Iris pigment epithelial cell (primary cell): ENCODE results near the gene SLC4A7.
A peak's percentile ranks its signal among the peaks of the same experiment; 100 is the strongest.
"Not testable (repeated sequence)": the region's sequence is repeated elsewhere in the genome, so short reads cannot be mapped to it uniquely, and the experiment has no call there.

Experiments used
- DNase-seq: peaks from one replicate; pipeline ENCODE4 v3.0.0-alpha.2; 2011; ENCODE audit warnings: low read depth

Gene SLC4A7

GRCh38 chr3:27487383-27487782, 3.2 kb upstream of the SLC4A7 start:
- peak; percentile 30 for DNase-seq

GRCh38 chr3:27486336-27486735, 2.2 kb upstream of the SLC4A7 start:
- no peak for DNase-seq

GRCh38 chr3:27485866-27486265, 1.7 kb upstream of the SLC4A7 start:
- no peak for DNase-seq

DNA sequence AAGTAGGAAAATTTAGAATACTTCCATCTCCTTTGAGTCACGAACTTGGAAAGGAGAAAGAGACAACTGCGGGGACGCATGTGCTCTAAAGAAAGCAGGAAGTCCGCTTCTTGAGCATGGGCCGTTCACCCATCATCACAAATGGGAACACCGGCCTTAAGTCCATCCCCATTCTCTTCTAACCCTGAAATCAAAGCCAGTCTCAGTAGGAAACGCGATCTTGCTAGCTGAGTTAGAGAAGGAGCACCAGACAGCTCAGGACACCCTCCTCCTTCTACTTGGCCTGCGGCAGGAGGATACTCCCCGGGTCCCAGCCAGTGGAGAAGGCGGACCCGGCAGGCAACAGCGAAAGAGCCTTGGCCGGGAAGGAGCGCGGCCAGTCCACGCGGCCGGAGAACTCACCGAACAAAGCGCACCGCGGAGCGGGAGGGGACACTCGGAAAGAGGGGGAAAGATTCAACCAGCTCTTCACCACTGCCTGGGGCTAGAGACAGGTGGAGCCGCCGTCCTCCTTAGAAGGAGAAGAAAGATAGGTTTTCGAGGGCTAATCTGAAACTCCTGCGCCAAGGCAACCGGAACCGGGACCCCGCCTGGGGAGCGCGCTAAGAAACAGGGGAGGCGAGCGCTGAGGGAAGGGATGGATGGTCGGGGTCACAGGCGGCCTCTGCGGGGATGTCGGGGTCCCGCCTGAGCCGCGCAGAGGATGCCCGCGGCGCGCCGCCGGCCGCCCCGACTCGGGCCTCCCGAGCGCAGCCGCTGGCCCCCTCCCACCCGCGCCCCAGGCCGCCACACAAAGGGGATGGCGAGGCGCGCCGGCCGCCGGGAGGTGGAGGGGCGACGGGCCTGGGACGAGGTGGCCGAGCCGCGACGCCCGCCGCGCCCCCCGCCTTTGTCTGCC, 818 bp downstream of the SLC4A7 start:
- DNase-seq: peak; percentile 86

DNA sequence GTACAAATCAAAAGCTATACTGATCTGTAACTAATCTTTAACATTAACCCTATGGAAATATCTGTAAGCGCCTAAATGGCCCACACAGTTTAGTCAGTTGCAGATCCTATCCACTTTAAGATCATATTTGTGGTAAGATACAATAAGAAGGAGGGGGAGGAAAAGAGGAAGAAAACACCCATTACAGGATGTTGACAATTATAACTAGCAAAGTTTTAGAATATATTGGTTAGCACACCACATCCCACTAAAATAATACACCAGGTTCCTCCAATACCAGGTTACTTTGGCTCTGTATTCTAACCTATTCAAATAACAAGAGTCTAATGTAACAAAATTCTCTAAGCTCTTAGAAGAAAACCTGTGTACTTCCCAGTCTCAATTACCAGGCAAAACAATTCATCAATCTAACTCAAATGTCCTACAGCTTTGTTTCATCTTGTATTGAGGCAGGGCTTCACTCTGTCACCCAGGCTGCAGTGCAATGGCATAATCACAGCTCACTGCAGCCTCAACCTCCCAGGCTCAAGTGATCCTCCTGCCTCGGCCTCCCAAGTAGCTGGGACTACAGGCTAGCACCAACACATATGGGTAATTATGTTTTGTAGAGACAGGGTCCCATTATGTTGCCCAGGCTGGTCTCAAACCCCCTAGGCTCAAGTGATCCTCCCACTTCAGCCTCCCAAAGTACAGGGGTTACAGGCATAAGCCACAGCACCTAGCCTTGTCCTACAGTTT, 4.2 kb downstream of the SLC4A7 start:
- no peak for DNase-seq

GRCh38 chr3:27471923-27472550, 12.1 kb downstream of the SLC4A7 start:
- no peak for DNase-seq

DNA sequence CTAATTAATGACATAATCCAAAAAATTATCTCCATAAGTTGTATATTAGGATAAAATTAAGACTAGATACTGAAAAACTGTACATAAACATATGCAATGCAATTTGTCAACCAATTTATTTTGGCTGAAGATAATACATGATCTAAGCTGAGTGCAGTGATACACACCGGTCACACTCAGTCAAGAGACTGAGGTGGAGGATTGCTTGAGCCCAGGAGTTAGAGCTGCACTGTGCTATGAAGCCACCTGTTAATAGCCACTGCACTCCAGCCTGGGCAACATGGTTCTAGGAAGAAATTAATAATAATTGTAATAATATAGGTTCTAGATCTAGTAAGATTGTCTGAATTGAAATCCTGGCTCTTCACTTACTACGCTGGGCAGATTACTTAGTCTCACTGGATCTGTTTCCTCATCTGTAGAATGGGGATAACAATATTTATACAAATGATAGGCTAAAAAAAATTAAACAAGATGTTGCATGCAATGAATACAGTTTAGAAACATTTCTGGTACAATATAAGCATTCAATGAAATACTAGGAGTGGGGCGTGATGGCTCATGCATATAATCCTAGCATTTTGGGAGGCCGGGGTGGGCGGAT, 15.8 kb downstream of the SLC4A7 start:
- no peak for DNase-seq

- DNase-seq: peak; percentile 60
These were observed 16.6 kb downstream of the SLC4A7 start for GRCh38 chr3:27467545-27467944.

DNA sequence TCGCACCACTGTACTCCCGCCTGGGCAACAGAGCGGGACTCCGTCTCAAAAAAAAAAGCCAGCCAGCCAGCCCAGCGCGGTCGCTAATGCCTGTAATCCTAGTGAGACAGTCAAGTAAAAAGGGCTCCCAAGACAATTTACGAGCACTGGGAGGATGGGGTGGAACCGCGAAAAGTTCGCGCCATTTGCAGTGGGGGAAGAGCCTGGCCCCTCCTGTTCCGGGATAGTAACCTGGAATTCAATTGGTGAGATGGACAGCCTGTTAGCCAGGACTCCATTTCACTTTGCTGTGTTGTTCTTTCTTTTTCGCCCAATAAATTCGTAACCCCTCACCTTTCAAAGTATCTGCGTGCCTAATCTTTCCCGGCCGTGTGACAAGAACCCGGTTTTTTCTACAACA, 19.5 kb downstream of the SLC4A7 start:
- no peak for DNase-seq

- no peak for DNase-seq
These were observed 22.0 kb downstream of the SLC4A7 start for GRCh38 chr3:27462228-27462627.

- DNase-seq: no peak
These were observed 25.3 kb downstream of the SLC4A7 start for GRCh38 chr3:27458929-27459328.

- DNase-seq: peak; percentile 68
These were observed 27.6 kb downstream of the SLC4A7 start for GRCh38 chr3:27456554-27456953.

GRCh38 chr3:27454914-27455313, 29.3 kb downstream of the SLC4A7 start:
- peak; percentile 67 for DNase-seq

DNA sequence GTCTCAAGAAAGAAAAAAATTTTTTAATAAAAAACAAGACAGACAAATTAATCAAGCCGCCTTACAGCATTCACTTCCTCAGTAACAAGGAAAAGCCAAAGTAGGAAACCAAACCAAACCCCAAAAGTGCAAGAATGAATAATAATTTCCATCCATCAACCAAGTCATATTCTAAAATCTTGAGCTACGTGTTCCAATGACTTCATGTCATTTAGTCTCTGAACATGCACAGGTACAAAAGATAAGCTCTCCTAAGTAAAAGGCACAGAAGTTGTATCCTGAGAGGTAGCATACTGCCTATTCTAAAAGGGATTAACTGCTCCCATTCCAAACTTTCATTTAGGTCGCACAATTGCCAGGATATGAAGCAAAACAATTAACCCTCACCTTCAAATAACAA, 29.7 kb downstream of the SLC4A7 start:
- no peak for DNase-seq

GRCh38 chr3:27452368-27453090, 31.7 kb downstream of the SLC4A7 start:
- no peak for DNase-seq

GRCh38 chr3:27451842-27452241, 32.3 kb downstream of the SLC4A7 start:
- no peak for DNase-seq

DNA sequence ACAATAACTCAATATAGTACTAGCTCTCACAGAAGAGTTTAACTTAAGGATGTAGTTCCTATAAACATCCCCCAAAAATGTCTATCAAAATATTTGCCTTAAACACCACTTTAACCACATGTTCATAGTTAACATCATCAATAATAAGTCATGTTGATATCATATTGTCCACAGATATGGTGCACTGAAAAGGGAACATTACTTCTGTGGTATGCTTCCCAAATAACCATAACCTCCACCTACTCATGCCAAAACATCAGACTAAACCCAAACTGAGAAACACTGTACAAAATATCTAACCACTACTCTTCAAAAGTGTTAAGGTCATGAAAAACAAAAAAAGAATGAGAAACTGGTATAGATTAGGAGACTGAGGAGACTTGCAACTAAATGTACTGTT, 32.9 kb downstream of the SLC4A7 start:
- DNase-seq: no peak

DNA sequence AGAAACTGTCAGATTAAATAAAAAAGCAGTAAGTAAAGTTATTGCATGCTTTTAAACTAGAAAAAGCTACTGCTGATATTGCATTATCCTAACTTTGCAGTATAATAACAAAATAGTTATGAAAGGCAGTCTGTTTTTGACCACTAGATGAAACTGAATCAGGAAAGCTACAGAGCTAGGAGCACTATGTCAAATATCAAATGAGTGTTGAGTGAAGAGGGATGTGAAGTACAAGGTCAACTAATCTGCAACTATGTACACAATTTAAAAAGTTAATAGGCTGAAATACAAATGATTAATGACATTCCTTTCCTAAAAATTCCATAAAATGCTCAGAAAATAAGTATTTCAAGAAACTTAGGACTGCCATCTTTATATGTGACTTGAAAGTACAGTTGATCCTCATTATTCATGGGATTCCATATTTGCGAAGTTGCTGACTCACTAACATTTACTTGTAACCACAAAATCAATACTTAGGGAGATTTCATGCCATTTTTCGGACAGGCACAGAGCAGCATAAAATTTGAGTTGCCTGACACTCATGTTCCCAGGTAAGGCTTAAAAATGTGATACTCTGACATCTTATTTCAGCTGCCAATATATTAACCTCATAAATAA, 34.5 kb downstream of the SLC4A7 start:
- peak; percentile 19 for DNase-seq

- not testable (repeated sequence) for DNase-seq
These were observed 41.2 kb downstream of the SLC4A7 start for GRCh38 chr3:27442995-27443394.

DNA sequence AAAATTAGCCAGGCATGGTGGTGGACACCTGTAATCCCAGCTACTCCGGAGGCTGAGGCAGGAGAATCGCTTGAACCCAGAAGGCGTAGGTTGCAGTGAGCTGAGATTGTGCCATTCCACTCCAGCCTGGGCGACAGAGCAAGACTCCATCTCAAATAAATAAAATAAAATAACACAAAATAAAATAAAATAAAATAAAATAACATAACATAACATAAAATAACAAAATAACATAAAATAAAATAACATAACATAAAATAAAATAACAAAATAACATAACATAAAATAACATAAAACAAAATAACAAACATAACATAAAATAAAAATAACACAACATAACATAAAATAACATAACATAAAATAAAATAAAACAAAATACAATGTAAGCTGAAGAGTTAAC, 45.8 kb downstream of the SLC4A7 start:
- DNase-seq: not testable (repeated sequence)

- DNase-seq: peak; percentile 99
These were observed 53.1 kb downstream of the SLC4A7 start for GRCh38 chr3:27431116-27431515.
